ENCODE results near the gene UBE2C.
"Not testable (repeated sequence)": the region's sequence is repeated elsewhere in the genome, so short reads cannot be mapped to it uniquely, and the experiment has no call there.

The UBE2C gene

GRCh38 chr20:45812157-45813005, at the start of gene UBE2C:
TSS of gene UBE2C (plus strand) at chr20:45812644. CDS start at chr20:45812696, 52 bp downstream.
- peak; percentile 98 for DNase-seq (ENCODE audit: low read depth, low spot score)

DNA sequence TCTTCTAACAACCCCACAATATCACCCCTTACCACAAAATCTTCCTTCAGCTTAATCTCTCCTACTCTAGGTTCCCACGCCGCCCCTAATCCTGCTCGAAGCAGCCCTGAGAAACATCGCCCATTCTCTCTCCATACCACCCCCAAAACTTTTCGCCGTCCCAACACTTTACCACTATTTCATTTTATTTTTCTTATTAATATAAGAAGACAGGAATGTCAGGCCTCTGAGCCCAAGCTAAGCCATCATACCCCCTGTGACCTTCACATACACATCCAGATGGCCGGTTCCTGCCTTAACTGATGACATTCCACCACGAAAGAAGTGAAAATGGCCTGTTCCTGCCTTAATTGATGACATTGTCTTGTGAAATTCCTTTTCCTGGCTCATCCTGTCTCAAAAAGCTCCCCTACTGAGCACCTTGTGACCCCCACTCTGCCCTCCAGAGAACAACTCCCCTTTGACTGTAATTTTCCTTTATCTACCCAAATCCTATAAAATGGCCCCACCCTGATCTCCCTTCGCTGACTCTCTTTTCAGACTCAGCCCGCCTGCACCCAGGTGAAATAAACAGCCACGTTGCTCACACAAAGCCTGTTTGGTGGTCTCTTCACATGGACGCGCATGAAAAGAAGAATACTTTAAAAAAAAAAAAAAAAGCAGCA, 47.7 kb upstream of the UBE2C start:
- not testable (repeated sequence) for DNase-seq (ENCODE audit: low read depth, low spot score)

GRCh38 chr20:45765307-45765875, 47.1 kb upstream of the UBE2C start:
- no peak for DNase-seq (ENCODE audit: low read depth, low spot score)

GRCh38 chr20:45765980-45766379, 46.5 kb upstream of the UBE2C start:
- no peak for DNase-seq (ENCODE audit: low read depth, low spot score)

GRCh38 chr20:45768479-45768878, 44.0 kb upstream of the UBE2C start:
- DNase-seq (ENCODE audit: low read depth, low spot score): no peak

GRCh38 chr20:45771182-45771759, 41.2 kb upstream of the UBE2C start:
- DNase-seq (ENCODE audit: low read depth, low spot score): peak; percentile 67

DNA sequence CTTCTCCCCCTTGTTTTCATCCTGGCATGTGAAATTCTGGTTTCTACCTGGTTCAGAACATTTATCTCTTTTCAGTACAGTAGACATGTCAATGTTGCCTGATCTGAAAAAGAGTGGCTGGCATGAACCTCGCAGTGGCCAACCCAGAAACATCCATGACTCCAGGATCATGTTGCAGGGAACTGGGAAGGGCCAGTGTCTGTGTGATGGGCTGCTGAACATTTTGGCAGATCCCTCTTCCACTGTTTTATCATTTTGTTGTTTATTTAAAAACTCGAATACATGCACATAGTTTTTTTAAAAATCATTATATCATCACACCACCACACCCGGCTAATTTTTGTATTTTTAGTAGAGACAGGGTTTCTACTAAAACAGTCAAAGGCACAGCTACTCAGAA, 39.8 kb upstream of the UBE2C start:
- no peak for DNase-seq (ENCODE audit: low read depth, low spot score)

DNA sequence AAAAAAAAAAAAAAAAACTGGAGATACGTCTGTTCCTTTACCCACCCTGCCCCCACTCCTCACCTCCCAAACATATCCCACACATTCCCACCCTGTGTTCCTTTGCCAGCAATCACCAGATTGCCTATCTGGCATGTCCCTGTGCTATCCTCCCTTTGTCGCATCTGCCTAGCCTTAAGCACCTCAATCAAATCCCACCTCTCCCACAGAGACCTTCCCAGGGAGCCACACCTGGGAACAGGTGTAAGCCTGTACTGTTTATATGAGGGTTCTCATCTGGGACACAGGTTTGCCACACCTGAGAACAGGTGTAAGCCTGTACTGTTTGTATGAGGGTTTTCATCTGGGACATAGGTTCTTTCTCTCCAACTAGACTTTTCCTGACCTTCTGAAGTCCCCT, 37.5 kb upstream of the UBE2C start:
- no peak for DNase-seq (ENCODE audit: low read depth, low spot score)

DNA sequence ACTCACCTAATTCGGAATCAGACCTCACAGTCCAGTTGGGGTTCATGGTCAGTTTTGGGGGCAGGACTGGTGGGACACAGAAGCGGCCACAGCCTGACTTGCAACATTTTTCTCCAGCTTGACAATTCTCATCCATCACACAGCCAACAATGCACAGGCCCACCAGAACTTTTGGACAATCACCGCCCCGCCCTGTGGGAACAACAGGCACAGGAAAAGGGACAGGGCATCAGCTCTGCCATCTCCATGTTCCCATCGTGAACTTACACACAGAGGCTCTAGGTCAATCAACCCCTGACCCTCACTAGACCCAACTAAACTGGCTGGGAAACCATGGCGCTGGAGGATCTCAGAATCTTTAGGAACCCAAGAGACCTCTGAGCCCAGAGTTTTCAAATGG, 37.0 kb upstream of the UBE2C start:
- DNase-seq (ENCODE audit: low read depth, low spot score): no peak

DNA sequence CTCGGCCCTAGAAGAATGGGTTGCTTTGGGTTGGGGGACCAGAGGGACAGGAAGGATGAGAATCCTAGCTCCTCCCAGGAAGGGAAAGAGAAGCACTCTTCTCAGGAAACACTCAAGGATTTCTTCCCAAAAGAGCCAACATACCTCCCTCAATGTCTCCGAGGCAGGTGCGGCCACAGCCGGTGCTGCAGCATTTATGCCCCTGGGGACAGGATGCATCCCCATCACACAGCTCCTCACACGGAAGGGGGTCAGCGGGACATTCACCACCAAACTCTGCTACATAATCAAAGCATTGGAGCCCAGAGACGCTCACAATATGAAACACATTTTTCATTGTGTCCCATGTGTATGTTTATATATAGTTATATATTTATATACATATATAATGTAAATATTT, 35.5 kb upstream of the UBE2C start:
- DNase-seq (ENCODE audit: low read depth, low spot score): no peak

- DNase-seq (ENCODE audit: low read depth, low spot score): peak; percentile 81
These were observed 33.2 kb upstream of the UBE2C start for GRCh38 chr20:45779011-45779915.

- no peak for DNase-seq (ENCODE audit: low read depth, low spot score)
These were observed 32.3 kb upstream of the UBE2C start for GRCh38 chr20:45780159-45780558.

GRCh38 chr20:45781391-45781931, 31.0 kb upstream of the UBE2C start:
- no peak for DNase-seq (ENCODE audit: low read depth, low spot score)

DNA sequence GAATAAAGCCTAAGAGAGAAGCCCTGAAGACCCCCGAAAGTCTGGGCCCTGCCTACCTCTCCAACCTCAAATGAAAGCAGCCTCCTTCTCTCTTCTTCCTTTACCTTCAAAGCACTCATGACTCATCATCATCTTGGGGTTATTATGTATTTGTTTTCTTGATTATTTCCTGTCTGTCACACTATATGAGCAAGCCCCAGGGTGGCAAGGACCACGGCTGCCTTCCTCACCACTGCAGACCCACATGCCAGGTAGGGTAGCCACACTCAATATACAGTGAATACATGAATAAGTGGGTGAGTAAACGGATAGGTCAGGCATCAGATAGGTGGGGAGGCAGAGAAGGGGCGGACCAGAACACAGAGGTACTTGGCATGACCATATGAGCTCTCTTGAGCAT, 29.6 kb upstream of the UBE2C start:
- no peak for DNase-seq (ENCODE audit: low read depth, low spot score)

- no peak for DNase-seq (ENCODE audit: low read depth, low spot score)
These were observed 28.7 kb upstream of the UBE2C start for GRCh38 chr20:45783656-45784294.

GRCh38 chr20:45788351-45788750, 24.1 kb upstream of the UBE2C start:
- no peak for DNase-seq (ENCODE audit: low read depth, low spot score)

DNA sequence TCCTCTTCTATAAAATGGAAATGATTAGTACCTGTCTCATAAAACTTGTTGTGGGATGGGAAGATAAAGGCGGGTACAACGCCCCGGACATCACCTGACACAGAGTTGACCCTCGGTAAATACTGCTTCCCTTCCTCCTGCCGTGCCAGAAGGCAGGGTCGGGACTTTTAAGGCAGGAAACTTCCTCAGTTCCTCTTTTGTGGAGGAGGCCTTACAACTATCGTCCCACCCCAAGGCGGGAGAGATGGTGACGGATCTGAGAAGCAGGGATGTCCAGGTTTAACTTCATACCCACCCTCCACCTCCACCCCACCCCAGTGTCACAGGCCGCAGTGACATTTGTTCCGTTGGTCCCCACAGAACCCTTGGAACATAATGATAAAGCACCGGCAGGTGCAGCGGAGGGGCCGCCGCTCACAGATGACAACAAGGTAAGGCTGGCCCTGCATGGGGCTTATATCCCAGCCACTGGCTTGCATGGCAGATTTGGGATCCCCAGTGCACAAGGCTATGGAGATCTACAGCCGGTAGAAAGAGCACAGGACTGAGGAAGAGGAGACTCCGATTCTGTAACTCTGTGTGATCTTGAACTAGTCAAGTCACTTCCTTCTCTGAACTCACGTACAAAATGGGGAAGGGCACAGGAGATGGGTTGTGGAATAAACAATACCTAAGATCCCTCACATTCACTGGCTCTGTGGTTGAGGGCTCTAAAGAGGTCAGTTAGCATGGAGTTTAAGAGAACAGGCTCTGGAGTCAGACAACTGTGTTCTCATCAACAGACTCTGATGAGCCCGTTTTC, 19.9 kb upstream of the UBE2C start:
- DNase-seq (ENCODE audit: low read depth, low spot score): no peak

DNA sequence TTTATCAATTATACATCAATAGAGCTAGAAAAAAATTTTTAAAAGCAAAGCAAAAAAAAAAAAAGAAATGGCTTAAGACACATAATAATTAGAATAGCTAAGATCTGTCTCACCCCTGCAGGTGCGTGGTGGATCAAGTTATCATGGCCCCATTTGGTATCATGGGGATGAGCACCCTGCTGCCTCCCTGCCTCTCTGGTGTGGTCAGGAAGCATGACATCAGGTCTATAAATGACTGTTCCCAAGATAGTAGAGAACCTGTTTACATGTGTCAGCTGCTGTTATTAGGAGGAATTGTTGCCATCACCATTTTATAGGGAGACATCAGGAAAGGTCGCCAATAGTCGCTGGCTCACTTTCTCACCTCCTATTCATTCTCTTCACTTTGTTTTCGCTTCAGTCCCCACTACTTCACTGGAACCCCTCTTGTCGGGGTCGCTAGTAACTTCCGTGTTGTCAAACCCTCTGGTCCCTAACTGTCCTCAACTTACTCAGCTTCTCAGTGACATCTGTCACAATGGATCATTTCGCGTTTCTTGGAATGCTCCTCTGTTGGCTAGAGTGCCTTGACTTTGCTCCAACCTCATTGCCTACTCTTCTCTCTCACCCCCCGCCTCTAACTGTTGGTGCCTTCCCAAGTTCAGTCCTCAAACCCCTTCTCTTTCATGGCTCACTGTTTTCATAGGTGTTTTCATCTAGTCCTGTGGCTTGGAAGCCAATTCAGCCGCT, 15.9 kb upstream of the UBE2C start:
- DNase-seq (ENCODE audit: low read depth, low spot score): no peak

DNA sequence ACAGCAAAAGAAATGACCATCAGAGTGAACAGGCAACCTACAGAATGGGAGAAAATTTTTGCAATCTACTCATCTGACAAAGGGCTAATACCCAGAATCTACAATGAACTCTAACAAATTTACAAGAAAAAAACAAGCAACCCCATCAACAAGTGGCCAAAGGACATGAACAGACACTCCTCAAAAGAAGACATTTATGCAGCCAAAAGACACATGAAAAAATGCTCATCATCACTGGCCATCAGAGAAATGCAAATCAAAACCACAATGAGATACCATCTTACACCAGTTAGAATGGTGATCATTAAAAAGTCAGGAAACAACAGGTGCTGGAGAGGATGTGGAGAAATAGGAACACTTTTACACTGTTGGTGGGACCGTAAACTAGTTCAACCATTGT, 14.9 kb upstream of the UBE2C start:
- DNase-seq (ENCODE audit: low read depth, low spot score): not testable (repeated sequence)
